OCI-LY7 (cell line): ENCODE data around the gene LY86. TPM values are rescaled to one million over a fixed set of nuclear protein-coding genes. Genes with fewer than 3 reads are reported as not detected.

Experiments used
- BruUV-seq: library from RNA; stranded (reverse); fragments of 400-500 nt; replicated peaks from 2 replicates; lab custom pipeline; 2021; lab: Mats Ljungman, UMichigan
- CTCF ChIA-PET: fragments of 300-600 bp; sonication (Branson Sonifier 250); formaldehyde crosslinking; loops from one replicate; lab custom pipeline; 2022; ENCODE audit warnings: antibody characterized with exemption; ENCODE audit not compliant: unreplicated experiment; lab: Charles Lee
- POLR2A ChIA-PET: fragments of 300-600 bp; sonication (Branson Sonifier 250); formaldehyde crosslinking; loops from one replicate; lab custom pipeline; 2022; ENCODE audit warnings: antibody characterized with exemption; lab: Charles Lee
- DNase-seq: peaks from one replicate; pipeline ENCODE4 v3.0.0-alpha.2; 2015; ENCODE audit warnings: low spot score
- H2AFZ ChIP-seq: fragments of 200-600 bp; sonication (generic), shearing (Covaris generic); 2 replicates; pipeline ENCODE4 v1.6.1; 2014; ENCODE audit warnings: mild to moderate bottlenecking, antibody characterized with exemption, low read length, moderate library complexity
- H3K27ac ChIP-seq: fragments of 200-600 bp; sonication (generic); 2 replicates; pipeline ENCODE4 v1.5.1; 2014; ENCODE audit warnings: mixed run types, low read depth, mild to moderate bottlenecking, moderate library complexity, low read length, inconsistent platforms; ENCODE audit not compliant: poor library complexity, severe bottlenecking
- H3K36me3 ChIP-seq: fragments of 200-600 bp; sonication (generic); 2 replicates; pipeline ENCODE4 v1.6.1; 2014; ENCODE audit warnings: mild to moderate bottlenecking, antibody characterized with exemption, low read length, moderate library complexity, mixed read lengths; ENCODE audit not compliant: insufficient read depth
- H3K4me1 ChIP-seq: fragments of 200-600 bp; sonication (generic); 2 replicates; pipeline ENCODE4 v1.5.1; 2014; ENCODE audit warnings: mild to moderate bottlenecking, low read length; ENCODE audit not compliant: insufficient read depth, poor library complexity, severe bottlenecking
- H3K4me2 ChIP-seq: fragments of 200-600 bp; sonication (generic); 2 replicates; pipeline ENCODE4 v1.6.1; 2014; ENCODE audit warnings: mild to moderate bottlenecking, low read length
- H3K4me3 ChIP-seq: fragments of 200-600 bp; sonication (generic); 2 replicates; pipeline ENCODE4 v1.5.1; 2014; ENCODE audit warnings: mild to moderate bottlenecking, low read depth, low read length; ENCODE audit not compliant: poor library complexity, severe bottlenecking
- H3K79me2 ChIP-seq: fragments of 200-600 bp; sonication (generic); 2 replicates; pipeline ENCODE4 v1.6.1; 2016; ENCODE audit warnings: low read depth, mild to moderate bottlenecking, low read length, moderate library complexity, mixed read lengths; ENCODE audit not compliant: insufficient read depth
- H3K9me2 ChIP-seq: fragments of 200-600 bp; sonication (generic); 2 replicates; pipeline ENCODE4 v1.6.1; 2016; ENCODE audit warnings: mild to moderate bottlenecking, low read length, mixed read lengths; ENCODE audit not compliant: insufficient read depth
- H3K9me3 ChIP-seq: fragments of 200-600 bp; sonication (generic); 2 replicates; pipeline ENCODE4 v1.6.1; 2014; ENCODE audit warnings: mild to moderate bottlenecking, mixed run types, low read length, mixed read lengths
- H4K20me1 ChIP-seq: fragments of 200-600 bp; sonication (generic); 2 replicates; pipeline ENCODE4 v1.6.1; 2014; ENCODE audit warnings: mild to moderate bottlenecking, antibody characterized with exemption, low read length, moderate library complexity, mixed read lengths; ENCODE audit not compliant: insufficient read depth
- EZH2phosphoT487 ChIP-seq: fragments of 200-600 bp; sonication (generic); IDR thresholded peaks from 2 replicates; pipeline ENCODE4 v1.6.1; 2018; ENCODE audit warnings: low read depth, borderline replicate concordance, mild to moderate bottlenecking, mixed run types, antibody characterized with exemption, low read length, moderate library complexity, mixed read lengths
- intact Hi-C: fragments of 100-400 bp; cut with micrococcal nuclease; formaldehyde crosslinking; loops from one replicate; pipeline ENCODE4 v1.10.0; 2022; ENCODE audit not compliant: unreplicated experiment
- total RNA-seq, 2 experiments: library from RNA; depleted of rRNA in 1 of 2; stranded (reverse); fragments of >200 nt in 1 of 2; shearing (Covaris generic) in 1 of 2; gene quantifications; 2 replicates each; pipeline ENCODE4 v1.2.3, GENCODE V29; 2014 to 2022
- TF ChIP-seq, protein P1 (sequence below): fragments of 200-600 bp; sonication (generic); conservative IDR thresholded peaks from 2 replicates; pipeline ENCODE4 v1.5.1; 2014; ENCODE audit warnings: mild to moderate bottlenecking, antibody characterized with exemption, low read length, moderate library complexity, mixed read lengths

LY86 gene
- total RNA-seq, 2 experiments from 2014 or later: 48.4 to 62.8 TPM

DNA sequence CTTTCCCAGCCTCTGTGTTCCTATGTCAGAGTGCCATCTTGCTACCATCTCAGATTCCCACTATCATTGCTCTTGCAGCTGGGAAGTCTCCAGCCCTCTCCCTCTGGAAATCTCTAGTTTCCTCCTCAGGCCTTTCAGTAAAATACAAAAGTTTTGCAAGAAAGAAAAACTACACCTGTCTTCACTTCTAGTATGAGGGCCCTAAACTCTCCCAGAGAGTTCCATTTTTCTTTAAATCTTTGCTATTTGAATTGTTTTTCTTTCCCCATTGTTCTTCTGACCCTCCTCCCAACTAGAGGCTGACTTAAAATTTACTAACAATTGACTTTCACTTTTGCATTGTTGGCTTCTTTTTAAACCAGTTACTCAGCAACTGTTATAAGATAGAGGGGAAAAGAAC lies 62.8 kb downstream of the LY86 start:
- Histone ChIP-seq H4K20me1 (no peaks in the 10 kb centered on the region), H2AFZ (no peak overlapping the region), H3K36me3 (peaks cover 75% of the 10 kb centered on the region), H3K4me3 (no peak overlapping the region), H3K9me2 (no peaks in the 10 kb centered on the region), H3K9me3 (no peaks in the 10 kb centered on the region), H3K27ac (no peak overlapping the region), H3K4me1 (no peaks in the 10 kb centered on the region), H3K4me2 (no peak overlapping the region), H3K79me2 (no peaks in the 10 kb centered on the region)
- CTCF ChIA-PET: no interaction called here
- TF ChIP-seq, protein P1, sequence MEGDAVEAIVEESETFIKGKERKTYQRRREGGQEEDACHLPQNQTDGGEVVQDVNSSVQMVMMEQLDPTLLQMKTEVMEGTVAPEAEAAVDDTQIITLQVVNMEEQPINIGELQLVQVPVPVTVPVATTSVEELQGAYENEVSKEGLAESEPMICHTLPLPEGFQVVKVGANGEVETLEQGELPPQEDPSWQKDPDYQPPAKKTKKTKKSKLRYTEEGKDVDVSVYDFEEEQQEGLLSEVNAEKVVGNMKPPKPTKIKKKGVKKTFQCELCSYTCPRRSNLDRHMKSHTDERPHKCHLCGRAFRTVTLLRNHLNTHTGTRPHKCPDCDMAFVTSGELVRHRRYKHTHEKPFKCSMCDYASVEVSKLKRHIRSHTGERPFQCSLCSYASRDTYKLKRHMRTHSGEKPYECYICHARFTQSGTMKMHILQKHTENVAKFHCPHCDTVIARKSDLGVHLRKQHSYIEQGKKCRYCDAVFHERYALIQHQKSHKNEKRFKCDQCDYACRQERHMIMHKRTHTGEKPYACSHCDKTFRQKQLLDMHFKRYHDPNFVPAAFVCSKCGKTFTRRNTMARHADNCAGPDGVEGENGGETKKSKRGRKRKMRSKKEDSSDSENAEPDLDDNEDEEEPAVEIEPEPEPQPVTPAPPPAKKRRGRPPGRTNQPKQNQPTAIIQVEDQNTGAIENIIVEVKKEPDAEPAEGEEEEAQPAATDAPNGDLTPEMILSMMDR: no peak
- TF ChIP-seq EZH2phosphoT487: no peak
- intact Hi-C loops: no loop called here
- DNase-seq: no peak
- POLR2A ChIA-PET: no interaction called here
- no TSS peak for BruUV-seq

DNA sequence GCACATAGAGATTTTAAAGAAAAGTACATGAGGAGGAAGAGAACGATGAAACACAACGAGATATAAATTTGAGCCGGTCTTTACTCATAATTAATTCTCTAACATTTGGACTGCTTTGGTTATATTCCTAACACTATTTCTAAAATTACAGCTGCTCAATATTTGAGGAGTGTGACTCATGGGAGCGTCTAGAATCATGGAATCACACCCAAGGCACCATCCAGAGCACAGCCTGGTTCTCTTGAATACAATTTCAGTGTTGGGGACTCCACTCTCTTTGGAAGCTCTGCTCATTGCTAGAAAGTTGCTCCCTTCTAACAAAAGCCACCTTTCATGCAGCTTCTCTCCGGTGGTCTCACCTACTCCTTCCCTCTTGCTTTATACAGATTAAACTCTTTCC lies 64.4 kb downstream of the LY86 start:
- CTCF ChIA-PET: no interaction called here
- TF ChIP-seq, protein P1: no peak
- TF ChIP-seq EZH2phosphoT487: no peak
- intact Hi-C loops: no loop called here
- no peak for DNase-seq
- H2AFZ ChIP-seq: no peak overlapping the region
- H3K4me2 ChIP-seq: no peak overlapping the region
- H3K4me1 ChIP-seq: no peaks in the 10 kb centered on the region
- no TSS peak for BruUV-seq
- POLR2A ChIA-PET: interaction anchor here (1.0 to 1.1 kb wide), 2 partner anchors 8 to 12 kb away, joined by 3 to 4 read pairs; no protein-coding TSS in a partner anchor
- no peak overlapping the region for H3K4me3 ChIP-seq
- no peaks in the 10 kb centered on the region for H4K20me1 ChIP-seq
- peaks cover 59% of the 10 kb centered on the region for H3K36me3 ChIP-seq
- H3K79me2 ChIP-seq: no peaks in the 10 kb centered on the region
- no peaks in the 10 kb centered on the region for H3K9me2 ChIP-seq
- peaks cover 11% of the 10 kb centered on the region; the same call in 1 of the 2 replicates for H3K9me3 ChIP-seq
- no peak overlapping the region for H3K27ac ChIP-seq
